Astrocyte of the cerebellum (primary cell): ENCODE data around the gene DDX10.

Experiments used
- DNase-seq: peaks from one replicate; pipeline ENCODE4 v3.0.0-alpha.2; 2011; ENCODE audit warnings: low read depth
- H3K4me3 ChIP-seq: 2 replicates; pipeline ENCODE4 v1.5.1; 2011; ENCODE audit warnings: mild to moderate bottlenecking, low read depth, low read length, moderate library complexity
- in situ Hi-C: cut with HindIII; loops from 2 replicates; pipeline ENCODE4 v1.10.0; 2017; ENCODE audit warnings: low sequenced_read_pairs
- TF ChIP-seq, protein P1 (sequence below): IDR thresholded peaks from 2 replicates; pipeline ENCODE4 v1.5.1; 2012; ENCODE audit warnings: low read length, low read depth, moderate library complexity, mild to moderate bottlenecking; ENCODE audit errors: missing control alignments

DDX10 gene

DNA sequence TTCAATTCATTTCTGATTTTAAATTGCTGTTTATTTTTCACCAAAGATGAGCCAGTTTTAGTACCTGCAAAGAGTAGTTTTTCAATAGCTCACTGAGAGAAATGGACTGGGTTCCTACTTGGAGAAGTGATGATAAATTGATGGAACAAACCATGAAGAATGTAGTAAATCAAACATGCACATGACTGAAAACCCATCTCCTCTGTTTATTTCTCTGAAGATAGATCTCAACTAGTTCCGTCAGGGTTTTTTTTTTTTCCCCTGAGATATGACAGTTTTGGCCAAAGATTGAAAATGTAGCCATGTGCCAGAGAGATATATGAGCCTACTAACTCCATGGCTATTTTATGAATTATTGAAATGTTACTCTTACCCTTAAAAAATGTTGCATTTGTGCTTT lies 239.6 kb downstream of the DDX10 start:
- no peak for DNase-seq
- no peak overlapping the region for H3K4me3 ChIP-seq
- in situ Hi-C loops: no loop called here
- TF ChIP-seq, protein P1, sequence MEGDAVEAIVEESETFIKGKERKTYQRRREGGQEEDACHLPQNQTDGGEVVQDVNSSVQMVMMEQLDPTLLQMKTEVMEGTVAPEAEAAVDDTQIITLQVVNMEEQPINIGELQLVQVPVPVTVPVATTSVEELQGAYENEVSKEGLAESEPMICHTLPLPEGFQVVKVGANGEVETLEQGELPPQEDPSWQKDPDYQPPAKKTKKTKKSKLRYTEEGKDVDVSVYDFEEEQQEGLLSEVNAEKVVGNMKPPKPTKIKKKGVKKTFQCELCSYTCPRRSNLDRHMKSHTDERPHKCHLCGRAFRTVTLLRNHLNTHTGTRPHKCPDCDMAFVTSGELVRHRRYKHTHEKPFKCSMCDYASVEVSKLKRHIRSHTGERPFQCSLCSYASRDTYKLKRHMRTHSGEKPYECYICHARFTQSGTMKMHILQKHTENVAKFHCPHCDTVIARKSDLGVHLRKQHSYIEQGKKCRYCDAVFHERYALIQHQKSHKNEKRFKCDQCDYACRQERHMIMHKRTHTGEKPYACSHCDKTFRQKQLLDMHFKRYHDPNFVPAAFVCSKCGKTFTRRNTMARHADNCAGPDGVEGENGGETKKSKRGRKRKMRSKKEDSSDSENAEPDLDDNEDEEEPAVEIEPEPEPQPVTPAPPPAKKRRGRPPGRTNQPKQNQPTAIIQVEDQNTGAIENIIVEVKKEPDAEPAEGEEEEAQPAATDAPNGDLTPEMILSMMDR: no peak

DNA sequence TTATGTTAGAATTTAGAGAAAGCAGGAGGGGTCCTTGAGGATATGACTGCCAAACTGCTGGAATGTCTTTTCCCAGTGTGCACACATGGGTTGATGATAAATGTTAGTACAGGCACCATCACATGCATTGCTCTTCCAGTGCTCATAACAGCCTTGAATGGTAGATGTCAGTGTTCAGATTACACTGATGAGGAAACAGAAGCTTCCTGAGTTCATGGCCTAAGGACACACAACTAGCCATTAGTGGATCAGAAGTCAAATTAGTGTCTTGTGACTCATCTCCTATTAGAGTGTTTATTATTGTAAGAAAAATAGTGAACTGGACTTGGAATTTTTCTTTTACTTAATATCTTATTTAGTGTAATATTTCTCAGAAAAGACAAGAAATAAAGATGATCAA lies 241.5 kb downstream of the DDX10 start:
- in situ Hi-C loops: no loop called here
- TF ChIP-seq, protein P1: no peak
- DNase-seq: no peak
- no peak overlapping the region for H3K4me3 ChIP-seq

DNA sequence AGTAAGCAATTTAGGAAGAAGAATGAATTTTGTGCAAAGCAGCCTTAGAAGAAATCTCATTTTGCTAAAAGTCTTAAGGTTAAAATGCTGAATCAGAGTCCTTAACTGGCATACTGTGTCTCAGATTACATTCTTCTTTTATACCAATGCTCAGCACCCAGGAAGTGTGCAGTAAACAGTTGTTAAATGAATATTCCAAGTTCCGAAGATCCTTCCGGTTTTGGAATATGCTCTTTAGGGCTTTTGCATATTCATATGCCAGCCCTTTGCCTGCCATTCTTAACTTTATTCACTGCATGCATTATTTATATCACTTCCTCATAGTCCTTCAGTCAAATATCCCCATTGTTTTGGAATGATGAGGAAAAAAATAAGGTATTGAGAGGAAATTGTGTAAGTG lies 242.0 kb downstream of the DDX10 start:
- TF ChIP-seq, protein P1: no peak
- no peak overlapping the region for H3K4me3 ChIP-seq
- DNase-seq: no peak
- in situ Hi-C loops: no loop called here

DNA sequence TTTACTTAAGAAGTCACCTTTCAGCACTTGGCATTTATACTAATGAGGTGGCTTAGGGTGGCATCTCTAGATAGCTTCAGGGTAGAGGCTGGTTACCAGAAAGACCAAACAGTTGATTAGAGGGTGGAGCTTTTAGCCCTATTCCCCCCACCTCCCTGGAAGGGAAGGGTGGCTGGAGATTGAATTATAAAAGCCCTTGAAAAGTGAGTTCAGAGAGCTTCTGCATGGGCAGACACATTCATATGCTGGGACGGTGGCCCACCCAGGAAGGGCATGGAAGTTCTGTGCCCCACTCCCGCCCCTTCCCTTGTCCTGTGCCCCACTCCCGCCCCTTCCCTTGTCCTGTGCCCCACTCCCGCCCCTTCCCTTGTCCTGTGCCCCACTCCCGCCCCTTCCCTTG lies 244.2 kb downstream of the DDX10 start:
- DNase-seq: no peak
- TF ChIP-seq, protein P1: no peak
- no peak overlapping the region for H3K4me3 ChIP-seq
- in situ Hi-C loops: no loop called here

DNA sequence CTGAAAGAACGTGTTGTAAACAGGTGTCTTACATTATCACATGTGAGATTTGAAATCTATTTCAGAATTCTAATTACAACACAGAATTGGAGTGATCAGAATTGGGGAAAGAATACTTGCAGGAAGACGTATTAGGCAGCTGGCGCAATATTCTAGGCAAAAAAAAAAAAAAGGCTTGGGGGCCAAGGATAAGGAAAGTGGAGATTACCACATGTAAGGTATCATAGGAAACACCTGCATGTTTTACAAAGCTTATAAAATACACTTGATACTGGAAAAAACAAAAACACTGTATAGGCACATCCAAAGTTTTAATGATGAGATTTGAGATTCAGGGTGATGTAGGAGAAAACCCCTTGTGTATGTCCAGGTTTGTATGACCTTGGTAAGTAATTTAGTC lies 245.1 kb downstream of the DDX10 start:
- no peak for DNase-seq
- in situ Hi-C loops: no loop called here
- no peak overlapping the region for H3K4me3 ChIP-seq
- TF ChIP-seq, protein P1: no peak

GRCh38 chr11:108912581-108912980 lies 247.7 kb downstream of the DDX10 start:
- no peak overlapping the region for H3K4me3 ChIP-seq
- DNase-seq: no peak
- in situ Hi-C loops: no loop called here
- TF ChIP-seq, protein P1: no peak

DNA sequence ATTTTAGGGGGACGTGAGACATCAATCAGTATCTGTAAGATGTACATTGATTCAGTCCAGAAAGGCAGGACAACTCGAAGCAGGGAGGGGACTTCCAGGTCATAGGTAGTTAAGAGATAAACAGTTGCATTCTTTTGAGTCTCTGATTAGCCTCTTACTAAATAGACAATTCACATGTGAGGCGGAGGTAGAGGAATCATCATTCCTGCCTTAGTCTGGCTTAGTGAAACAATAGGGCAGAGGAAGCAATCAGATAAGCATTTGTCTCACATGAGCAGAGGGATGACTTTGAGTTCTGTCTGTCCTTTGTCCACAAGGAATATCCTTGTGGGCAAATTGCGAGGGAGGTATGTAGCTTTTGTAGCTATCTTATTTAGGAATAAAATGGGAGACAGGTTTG lies 248.3 kb downstream of the DDX10 start:
- no peak for DNase-seq
- no peak overlapping the region for H3K4me3 ChIP-seq
- TF ChIP-seq, protein P1: no peak
- in situ Hi-C loops: no loop called here
